GM12891 (cell line): ENCODE measurements around the gene CDH7.

Experiments
- PAX5 ChIP-seq: IDR thresholded peaks from 2 replicates; pipeline ENCODE4 v1.6.1; 2011; ENCODE audit warnings: low read length, moderate library complexity, mild to moderate bottlenecking; ENCODE audit not compliant: insufficient read depth, severe bottlenecking
- POLR2A ChIP-seq: IDR thresholded peaks from 2 replicates; pipeline ENCODE4 v1.6.1; 2011; ENCODE audit warnings: low read depth, low read length, control low read depth
- POLR2AphosphoS5 ChIP-seq: IDR thresholded peaks from 2 replicates; pipeline ENCODE4 v1.6.1; 2011; ENCODE audit warnings: low read depth, low read length, control low read depth
- SPI1 ChIP-seq: IDR thresholded peaks from 2 replicates; pipeline ENCODE4 v1.6.1; 2011; ENCODE audit warnings: low read depth, low read length, control low read depth
- TAF1 ChIP-seq: IDR thresholded peaks from 2 replicates; pipeline ENCODE4 v1.6.1; 2011; ENCODE audit warnings: low read depth, low read length, control low read depth

GRCh38 chr18:65704046-65704445 lies 46.8 kb upstream of the CDH7 start:
- TF ChIP-seq POLR2A: no peak
- TF ChIP-seq POLR2AphosphoS5: no peak
- TF ChIP-seq TAF1: no peak
- no peak for TF ChIP-seq PAX5
- TF ChIP-seq SPI1: no peak
